HUES6 (cell line): Measurements from ENCODE around the gene ITPR1.

Experiments
- H3K27ac ChIP-seq: 2 replicates; pipeline ENCODE4 v1.7.0; 2013; ENCODE audit warnings: low read depth, mild to moderate bottlenecking, low read length, inconsistent platforms
- H3K27me3 ChIP-seq: 2 replicates; pipeline ENCODE4 v1.6.1; 2013; ENCODE audit warnings: low read length; ENCODE audit not compliant: control insufficient read depth, insufficient read depth
- H3K36me3 ChIP-seq: 2 replicates; pipeline ENCODE4 v1.6.1; 2013; ENCODE audit warnings: low read length; ENCODE audit not compliant: control insufficient read depth, insufficient read depth
- H3K4me1 ChIP-seq: 2 replicates; pipeline ENCODE4 v1.6.1; 2013; ENCODE audit warnings: low read length; ENCODE audit not compliant: control insufficient read depth, insufficient read depth
- H3K4me3 ChIP-seq: 2 replicates; pipeline ENCODE4 v1.5.1; 2013; ENCODE audit warnings: low read depth, low read length
- H3K9ac ChIP-seq: one replicate; pipeline ENCODE4 v1.6.1; 2013; ENCODE audit warnings: mild to moderate bottlenecking, low read length
- H3K9me3 ChIP-seq: 2 replicates; pipeline ENCODE4 v1.6.1; 2013; ENCODE audit warnings: low read depth, low read length; ENCODE audit not compliant: control insufficient read depth, insufficient read depth

ITPR1 gene

GRCh38 chr3:4828279-4829030 lies 335.3 kb downstream of the ITPR1 start:
- H3K4me3 ChIP-seq: no peak overlapping the region
- no peak overlapping the region for H3K9ac ChIP-seq
- H3K27ac ChIP-seq: no peak overlapping the region
- no peaks in the 10 kb centered on the region for H3K36me3 ChIP-seq
- H3K4me1 ChIP-seq: peaks cover 23% of the 10 kb centered on the region; the same call in 1 of the 2 replicates
- H3K27me3 ChIP-seq: no peaks in the 10 kb centered on the region
- no peaks in the 10 kb centered on the region for H3K9me3 ChIP-seq

GRCh38 chr3:4829031-4829394 lies 335.9 kb downstream of the ITPR1 start:
- Histone ChIP-seq H3K4me3 (no peak overlapping the region), H3K27ac (no peak overlapping the region), H3K9me3 (no peaks in the 10 kb centered on the region), H3K27me3 (no peaks in the 10 kb centered on the region), H3K36me3 (no peaks in the 10 kb centered on the region), H3K9ac (no peak overlapping the region), H3K4me1 (peaks cover 23% of the 10 kb centered on the region; the same call in 1 of the 2 replicates)

- no peak overlapping the region for H3K9ac ChIP-seq
- H3K36me3 ChIP-seq: no peaks in the 10 kb centered on the region
- H3K27me3 ChIP-seq: no peaks in the 10 kb centered on the region
- peaks cover 13% of the 10 kb centered on the region; the same call in 1 of the 2 replicates for H3K4me1 ChIP-seq
- no peaks in the 10 kb centered on the region for H3K9me3 ChIP-seq
- H3K27ac ChIP-seq: no peak overlapping the region
- H3K4me3 ChIP-seq: no peak overlapping the region
Measured at GRCh38 chr3:4830586-4830914, 337.4 kb downstream of the ITPR1 start.

DNA sequence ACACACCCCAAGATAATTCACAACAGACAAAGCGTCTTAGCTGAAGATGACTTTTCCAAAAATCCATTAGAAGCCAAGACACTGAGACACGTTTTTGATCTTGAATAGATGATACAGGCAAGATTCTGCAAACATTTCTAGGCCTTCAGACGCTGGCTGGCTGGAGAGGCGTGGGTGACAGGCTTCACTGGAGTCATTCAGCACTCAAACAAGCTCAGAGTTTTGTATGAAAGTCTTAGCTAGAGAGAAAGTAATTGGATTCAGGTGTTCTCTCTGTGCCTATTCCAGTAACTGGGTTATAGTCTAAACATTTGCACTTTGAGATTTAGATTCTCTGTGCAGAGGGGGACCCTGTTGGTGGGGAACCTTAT lies 338.4 kb downstream of the ITPR1 start:
- Histone ChIP-seq H3K27me3 (no peaks in the 10 kb centered on the region), H3K9ac (no peak overlapping the region), H3K27ac (no peak overlapping the region; the same call in 1 of the 2 replicates), H3K36me3 (no peaks in the 10 kb centered on the region), H3K4me1 (peaks cover 9% of the 10 kb centered on the region; the same call in 1 of the 2 replicates), H3K4me3 (no peak overlapping the region), H3K9me3 (no peaks in the 10 kb centered on the region)

GRCh38 chr3:4833471-4833870 lies 340.3 kb downstream of the ITPR1 start:
- Histone ChIP-seq H3K27ac (no peak overlapping the region), H3K9me3 (no peaks in the 10 kb centered on the region), H3K9ac (no peak overlapping the region), H3K27me3 (no peaks in the 10 kb centered on the region), H3K4me1 (peaks cover 9% of the 10 kb centered on the region; the same call in 1 of the 2 replicates), H3K4me3 (no peak overlapping the region), H3K36me3 (no peaks in the 10 kb centered on the region)

DNA sequence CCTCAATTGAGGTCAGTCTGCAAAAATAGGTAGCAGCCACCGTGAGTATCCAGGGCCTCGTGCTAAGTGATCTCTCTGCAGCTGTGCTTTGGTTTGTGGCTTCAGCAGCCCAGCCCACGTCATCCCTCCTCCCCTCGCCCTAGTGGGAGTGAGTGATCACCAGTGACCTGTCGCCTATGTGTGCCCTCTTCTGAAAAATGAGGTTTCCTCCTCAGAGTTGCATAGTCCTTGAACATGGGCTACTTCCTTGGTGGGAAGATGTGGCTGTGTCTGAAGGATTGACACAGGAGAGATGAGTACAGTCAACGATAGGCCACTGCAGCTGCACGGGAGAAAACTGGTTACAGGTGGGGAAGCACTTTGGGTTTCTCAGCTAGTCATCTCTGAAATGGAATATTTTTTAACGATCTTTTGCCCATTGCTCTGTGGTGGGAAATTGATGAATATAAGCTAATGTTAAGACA lies 341.3 kb downstream of the ITPR1 start:
- Histone ChIP-seq H3K36me3 (no peaks in the 10 kb centered on the region), H3K27me3 (no peaks in the 10 kb centered on the region), H3K4me3 (no peak overlapping the region), H3K9me3 (no peaks in the 10 kb centered on the region), H3K27ac (no peak overlapping the region), H3K4me1 (peaks cover 9% of the 10 kb centered on the region; the same call in 1 of the 2 replicates), H3K9ac (no peak overlapping the region)

GRCh38 chr3:4835616-4836043 lies 342.5 kb downstream of the ITPR1 start:
- H3K4me3 ChIP-seq: no peak overlapping the region
- H3K4me1 ChIP-seq: peaks cover 9% of the 10 kb centered on the region; the same call in 1 of the 2 replicates
- H3K27me3 ChIP-seq: no peaks in the 10 kb centered on the region
- no peak overlapping the region for H3K9ac ChIP-seq
- H3K27ac ChIP-seq: no peak overlapping the region
- H3K36me3 ChIP-seq: no peaks in the 10 kb centered on the region
- H3K9me3 ChIP-seq: no peaks in the 10 kb centered on the region

- H3K9ac ChIP-seq: no peak overlapping the region
- no peaks in the 10 kb centered on the region for H3K27me3 ChIP-seq
- no peaks in the 10 kb centered on the region for H3K9me3 ChIP-seq
- H3K36me3 ChIP-seq: no peaks in the 10 kb centered on the region
- H3K4me1 ChIP-seq: peaks cover 7% of the 10 kb centered on the region; the same call in 1 of the 2 replicates
- no peak overlapping the region for H3K27ac ChIP-seq
- no peak overlapping the region for H3K4me3 ChIP-seq
Measured at GRCh38 chr3:4836516-4836915, 343.4 kb downstream of the ITPR1 start.

- Histone ChIP-seq H3K4me1 (peaks cover 4% of the 10 kb centered on the region), H3K4me3 (no peak overlapping the region), H3K9ac (no peak overlapping the region), H3K36me3 (no peaks in the 10 kb centered on the region), H3K27ac (no peak overlapping the region), H3K9me3 (no peaks in the 10 kb centered on the region), H3K27me3 (no peaks in the 10 kb centered on the region)
Measured at GRCh38 chr3:4837374-4837930, 344.3 kb downstream of the ITPR1 start.

- no peak overlapping the region for H3K9ac ChIP-seq
- H3K27ac ChIP-seq: no peak overlapping the region
- H3K27me3 ChIP-seq: no peaks in the 10 kb centered on the region
- no peak overlapping the region for H3K4me3 ChIP-seq
- H3K4me1 ChIP-seq: peaks cover 4% of the 10 kb centered on the region
- H3K9me3 ChIP-seq: no peaks in the 10 kb centered on the region
- no peaks in the 10 kb centered on the region for H3K36me3 ChIP-seq
Measured at GRCh38 chr3:4838621-4839022, 345.5 kb downstream of the ITPR1 start.

- Histone ChIP-seq H3K36me3 (no peaks in the 10 kb centered on the region), H3K27me3 (no peaks in the 10 kb centered on the region), H3K9ac (no peak overlapping the region), H3K27ac (no peak overlapping the region), H3K4me1 (peaks cover 4% of the 10 kb centered on the region), H3K4me3 (no peak overlapping the region), H3K9me3 (no peaks in the 10 kb centered on the region)
Measured at GRCh38 chr3:4839278-4839677, 346.1 kb downstream of the ITPR1 start.
